ENCODE measurements around the gene ANTXRL. TPM values are rescaled to one million over a fixed set of nuclear protein-coding genes. Genes with fewer than 3 reads are reported as not detected.
"Not testable (repeated sequence)": the region's sequence is repeated elsewhere in the genome, so short reads cannot be mapped to it uniquely, and the experiment has no call there.

ANTXRL gene
- total RNA-seq, 1 donor = not detected

DNA sequence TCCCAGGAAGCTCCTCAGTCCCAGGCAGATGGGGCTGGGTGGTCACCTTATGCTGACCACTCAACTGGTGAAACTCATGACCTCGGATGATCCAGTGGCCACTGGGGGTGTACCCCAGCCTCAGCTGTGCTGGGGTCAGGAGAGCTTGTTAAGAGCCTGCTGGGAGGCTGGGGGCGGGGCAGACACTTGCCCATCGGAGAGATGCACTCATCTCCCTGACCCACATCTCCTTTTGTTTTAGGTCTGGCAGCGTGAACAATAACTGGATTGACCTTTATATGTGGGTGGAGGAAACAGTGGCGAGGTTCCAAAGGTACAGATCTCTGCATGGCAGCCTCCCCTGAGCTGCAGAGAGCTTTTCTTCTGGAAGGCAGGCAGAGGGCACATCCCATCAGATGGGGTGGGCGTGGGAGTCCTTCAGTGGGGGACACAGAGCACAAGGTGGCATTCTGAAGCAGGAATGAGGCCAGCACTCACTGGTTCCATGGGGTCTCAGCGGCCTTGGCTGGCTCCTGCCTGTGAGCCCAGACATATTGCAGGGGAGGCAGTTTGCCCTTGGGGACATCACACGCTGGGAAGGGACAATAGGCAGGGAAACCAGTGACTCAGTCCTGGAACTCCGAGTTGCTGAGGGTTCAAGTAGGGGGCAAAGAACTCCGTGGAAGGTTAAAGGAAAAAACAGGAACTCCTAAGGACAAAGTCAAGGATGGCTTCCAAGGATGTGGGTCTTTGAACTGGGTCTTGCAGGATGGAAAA, 5.2 kb downstream of the ANTXRL start:
- no peak for DNase-seq (ENCODE audit: low read depth)
- no peak overlapping the region for H3K4me3 ChIP-seq (ENCODE audit: low read depth, low read length)
- TF ChIP-seq CTCF (IDR thresholded peaks at IDR 0.05; ENCODE audit: insufficient read depth, low read depth, low read length) = no peak

GRCh38 chr10:46292573-46293023, 5.8 kb downstream of the ANTXRL start:
- no peak overlapping the region for H3K4me3 ChIP-seq (ENCODE audit: low read depth, low read length)
- no peak for TF ChIP-seq CTCF (IDR thresholded peaks at IDR 0.05; ENCODE audit: insufficient read depth, low read depth, low read length)
- DNase-seq (ENCODE audit: low read depth) = no peak

GRCh38 chr10:46293228-46293627, 6.4 kb downstream of the ANTXRL start:
- TF ChIP-seq CTCF (IDR thresholded peaks at IDR 0.05; ENCODE audit: insufficient read depth, low read depth, low read length) = no peak
- H3K4me3 ChIP-seq (ENCODE audit: low read depth, low read length) = no peak overlapping the region
- no peak for DNase-seq (ENCODE audit: low read depth)

DNA sequence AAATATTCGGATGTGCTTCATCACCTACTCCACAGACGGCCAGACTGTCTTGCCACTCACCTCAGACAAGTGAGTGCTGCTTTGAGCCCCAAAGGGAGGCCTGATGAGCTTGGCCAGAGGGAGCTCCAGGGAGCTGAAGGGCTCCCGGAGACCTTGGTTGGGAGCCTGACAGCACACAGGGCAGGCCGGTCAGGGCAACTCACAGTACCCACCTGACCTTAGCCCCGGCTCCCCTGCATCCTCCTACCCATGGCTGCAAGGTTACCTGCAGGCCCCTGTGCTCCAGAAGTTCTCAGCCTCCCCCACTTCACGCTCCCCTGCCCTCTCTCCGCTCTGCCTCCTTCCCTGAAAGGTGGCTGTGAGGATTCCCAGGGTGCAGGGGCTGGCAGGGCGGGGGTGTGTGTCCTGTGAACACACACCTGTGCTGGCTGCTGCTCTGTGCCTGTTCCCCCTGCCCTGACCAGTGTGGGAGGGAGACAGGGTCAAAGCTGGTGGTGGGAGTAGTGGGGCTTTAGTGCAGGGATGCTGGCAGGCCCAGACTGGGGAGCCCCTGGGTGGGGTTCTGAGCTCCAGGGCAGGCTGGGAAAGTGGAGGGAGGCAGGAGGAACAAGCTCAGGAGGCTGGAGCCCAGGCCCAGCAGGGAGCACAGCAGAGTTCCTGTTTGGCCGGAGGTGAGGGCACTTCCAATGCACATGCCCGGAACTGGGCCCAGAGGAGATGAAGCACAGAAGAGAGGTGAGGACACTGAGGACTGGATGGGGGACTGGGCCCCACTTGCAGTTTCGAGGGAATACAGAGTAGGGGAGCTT, 7.2 kb downstream of the ANTXRL start:
- H3K4me3 ChIP-seq (ENCODE audit: low read depth, low read length) = no peak overlapping the region
- DNase-seq (ENCODE audit: low read depth) = no peak
- no peak for TF ChIP-seq CTCF (IDR thresholded peaks at IDR 0.05; ENCODE audit: insufficient read depth, low read depth, low read length)

DNA sequence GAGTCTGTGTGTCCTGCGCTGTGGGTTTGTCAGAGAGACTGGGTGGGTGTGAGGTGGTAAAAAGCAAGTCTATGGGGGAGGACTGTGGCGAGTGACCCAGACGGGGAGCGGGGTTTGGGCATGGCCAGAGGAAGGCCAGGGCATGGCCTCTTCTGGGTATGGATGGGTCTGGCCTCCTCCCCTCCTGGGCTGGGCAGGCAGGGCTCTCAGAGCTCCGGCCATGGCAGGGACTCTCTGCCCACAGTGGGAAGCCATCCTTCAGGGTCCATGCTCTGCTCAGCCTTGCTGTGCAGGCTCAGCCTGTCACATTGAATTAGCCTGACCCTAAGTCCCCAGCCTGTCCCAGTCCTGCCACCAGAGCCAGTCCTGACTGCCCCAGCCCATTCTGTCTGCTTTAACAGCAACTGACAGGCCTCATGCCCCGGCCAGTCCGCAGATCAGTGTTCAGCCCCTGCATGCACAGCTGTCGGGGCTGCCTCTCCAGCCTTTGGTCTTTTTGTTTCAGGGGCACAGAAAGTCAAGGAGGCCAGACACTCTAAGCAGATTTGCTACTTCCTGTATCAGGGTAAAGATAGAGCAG, 7.9 kb downstream of the ANTXRL start:
- DNase-seq (ENCODE audit: low read depth) = no peak
- no peak for TF ChIP-seq CTCF (IDR thresholded peaks at IDR 0.05; ENCODE audit: insufficient read depth, low read depth, low read length)
- H3K4me3 ChIP-seq (ENCODE audit: low read depth, low read length) = no peak overlapping the region

DNA sequence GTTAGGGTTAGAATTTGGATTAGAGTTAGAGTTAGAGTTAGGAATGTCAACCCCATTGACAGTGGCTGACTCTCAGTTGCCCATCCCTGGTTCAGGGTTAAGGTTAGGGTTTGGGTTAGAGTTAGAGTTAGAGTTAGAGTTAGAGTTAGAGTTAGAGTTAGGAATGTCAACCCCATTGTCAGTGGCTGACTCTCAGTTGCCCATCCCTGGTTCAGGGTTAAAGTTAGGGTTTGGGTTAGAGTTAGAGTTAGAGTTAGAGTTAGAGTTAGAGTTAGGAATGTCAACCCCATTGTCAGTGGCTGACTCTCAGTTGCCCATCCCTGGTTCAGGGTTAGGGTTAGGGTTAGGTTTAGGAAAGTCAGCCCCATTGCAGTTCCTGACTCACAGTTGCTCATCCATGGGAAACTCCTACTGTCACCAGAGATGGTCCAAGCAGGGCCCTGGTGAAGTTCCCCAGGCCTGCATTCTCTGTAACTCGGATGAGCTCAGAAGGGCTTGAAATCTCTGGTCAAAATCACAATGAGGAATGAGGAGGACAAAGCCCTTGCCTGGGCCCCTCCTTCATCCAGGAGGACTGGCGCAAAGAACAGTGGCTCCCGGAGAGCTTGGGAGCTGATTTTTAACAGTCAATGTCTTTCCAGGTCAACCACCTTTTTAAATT, 8.7 kb downstream of the ANTXRL start:
- not testable (repeated sequence) for H3K4me3 ChIP-seq (ENCODE audit: low read depth, low read length); DNase-seq (ENCODE audit: low read depth)

DNA sequence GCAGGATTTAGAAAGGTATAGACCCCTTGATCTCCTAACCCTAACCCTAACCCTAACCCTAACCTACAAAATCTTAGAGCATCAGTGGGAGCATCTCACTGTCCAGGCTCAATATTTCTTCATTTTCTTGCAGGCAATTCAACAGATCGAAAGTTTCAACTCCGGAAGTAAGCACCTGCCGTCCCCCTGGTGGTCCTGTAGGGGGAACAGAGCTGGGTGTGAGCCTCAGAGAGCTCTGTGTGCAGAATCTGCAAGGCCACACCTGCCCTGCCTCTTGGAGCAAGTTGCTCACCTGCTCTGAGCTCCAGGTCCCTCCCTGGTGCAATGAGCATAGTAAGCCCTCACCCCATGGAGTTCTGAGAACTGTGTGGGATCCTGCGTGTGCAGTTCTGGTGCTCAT, 9.3 kb downstream of the ANTXRL start:
- not testable (repeated sequence) for H3K4me3 ChIP-seq (ENCODE audit: low read depth, low read length); DNase-seq (ENCODE audit: low read depth)
